SK-N-SH (cell line): Measurements from ENCODE around the gene TMEM179. TPM values are rescaled to one million over a fixed set of nuclear protein-coding genes. Genes with fewer than 3 reads are reported as not detected.

ENCODE experiments used
- CTCF ChIA-PET: fragments of 300-600, 350-600 bp; formaldehyde crosslinking; extraction: SDS; loops from one replicate; lab custom pipeline; 2021; lab: Yijun Ruan, JAX
- POLR2A ChIA-PET: fragments of 350-600 bp; sonication (Branson Sonifier 250); formaldehyde crosslinking; extraction: SDS; loops from one replicate; lab custom pipeline; 2020; ENCODE audit warnings: antibody characterized with exemption, inconsistent platforms; lab: Yijun Ruan, JAX
- DNase-seq: peaks from one replicate; pipeline ENCODE4 v3.0.0; 2012
- H2AFZ ChIP-seq: fragments of 200-600 bp; sonication (generic); 2 replicates; pipeline ENCODE4 v1.8.1; 2016; ENCODE audit warnings: antibody characterized with exemption, mild to moderate bottlenecking, low read depth
- H3F3A ChIP-seq: fragments of 200-600 bp; sonication (generic); replicated peaks from 2 replicates; pipeline ENCODE3; 2016; ENCODE audit warnings: antibody characterized with exemption, mild to moderate bottlenecking; ENCODE audit not compliant: insufficient read depth
- H3K27ac ChIP-seq, 2 experiments: fragments of 200-500 bp in 1 of 2; fragments of 200-600 bp in 1 of 2; sonication (Bioruptor generic) in 1 of 2; sonication (generic), shearing (Covaris generic) in 1 of 2; 2 replicates each; pipeline versions ENCODE4 v1.5.1 to v1.6.1; 2014 to 2016; ENCODE audit warnings: low read depth in 2 of 2, inconsistent platforms in 1 of 2, low read length in 1 of 2, mild to moderate bottlenecking in 1 of 2, mixed read lengths in 1 of 2
- H3K27me3 ChIP-seq: fragments of 200-600 bp; sonication (generic), shearing (Covaris generic); 2 replicates; pipeline ENCODE4 v1.6.1; 2016; ENCODE audit warnings: mixed run types; ENCODE audit not compliant: insufficient read depth
- H3K36me3 ChIP-seq, 2 experiments: fragments of 200-500 bp in 1 of 2; fragments of 200-600 bp in 1 of 2; sonication (Bioruptor generic) in 1 of 2; sonication (generic) in 1 of 2; replicated peaks in 1 of 2; 2 replicates each; pipeline versions ENCODE3 to v1.5.1; 2014 to 2016; ENCODE audit warnings: low read length in 1 of 2, mild to moderate bottlenecking in 1 of 2; ENCODE audit not compliant: insufficient read depth in 2 of 2, control insufficient read depth in 1 of 2
- H3K4me1 ChIP-seq, 2 experiments: fragments of 200-500 bp in 1 of 2; fragments of 200-600 bp in 1 of 2; sonication (Bioruptor generic) in 1 of 2; sonication (generic), shearing (Covaris generic) in 1 of 2; 2 replicates each; pipeline versions ENCODE4 v1.5.1 to v1.6.1; 2014 to 2016; ENCODE audit warnings: low read depth in 1 of 2, low read length in 1 of 2, mixed run types in 1 of 2; ENCODE audit not compliant: insufficient read depth in 2 of 2, control insufficient read depth in 1 of 2
- H3K4me2 ChIP-seq: fragments of 200-600 bp; sonication (generic), shearing (Covaris generic); 2 replicates; pipeline ENCODE4 v1.6.1; 2017; ENCODE audit warnings: mixed run types
- H3K4me3 ChIP-seq, 2 experiments: fragments of 200-500 bp in 1 of 2; fragments of 200-600 bp in 1 of 2; sonication (Bioruptor generic) in 1 of 2; sonication (generic), shearing (Covaris generic) in 1 of 2; 2 replicates each; pipeline versions ENCODE4 v1.5.1 to v1.8.1; 2014 to 2016; ENCODE audit warnings: low read depth in 2 of 2, inconsistent platforms in 1 of 2, low read length in 1 of 2, mild to moderate bottlenecking in 1 of 2, mixed read lengths in 1 of 2, moderate library complexity in 1 of 2
- H3K79me2 ChIP-seq: fragments of 200-600 bp; sonication (generic); 2 replicates; pipeline ENCODE4 v1.8.1; 2017; ENCODE audit warnings: mild to moderate bottlenecking; ENCODE audit not compliant: insufficient read depth
- H3K9ac ChIP-seq: fragments of 200-600 bp; sonication (generic); 2 replicates; pipeline ENCODE4 v1.6.1; 2017; ENCODE audit warnings: mixed run types
- H3K9me2 ChIP-seq: fragments of 200-600 bp; sonication (generic); 2 replicates; pipeline ENCODE4 v1.6.1; 2017; ENCODE audit warnings: mixed run types
- H3K9me3 ChIP-seq: fragments of 200-600 bp; sonication (generic); 2 replicates; pipeline ENCODE4 v1.6.1; 2017; ENCODE audit warnings: mixed run types, mild to moderate bottlenecking, moderate library complexity
- H4K20me1 ChIP-seq: fragments of 200-600 bp; sonication (generic); 2 replicates; pipeline ENCODE4 v1.6.1; 2017; ENCODE audit warnings: mild to moderate bottlenecking, mixed run types; ENCODE audit not compliant: insufficient read depth
- CHD2 ChIP-seq: fragments of 150-350 bp; IDR thresholded peaks from 2 replicates; pipeline ENCODE4 v1.6.1; 2018; ENCODE audit warnings: low read length; ENCODE audit not compliant: partially characterized antibody
- CTCF ChIP-seq: fragments of 200-600 bp; sonication (generic); IDR thresholded peaks from 2 replicates; pipeline ENCODE4 v1.6.1; 2017; ENCODE audit warnings: antibody characterized with exemption, mild to moderate bottlenecking, moderate library complexity
- FOXJ3 ChIP-seq: sonication (generic); formaldehyde crosslinking; IDR thresholded peaks from 2 replicates; pipeline ENCODE4 v1.5.1; 2020; ENCODE audit warnings: mild to moderate bottlenecking, missing genetic modification reagents
- FOXM1 ChIP-seq: IDR thresholded peaks from 2 replicates; pipeline ENCODE4 v1.4.0; 2012; ENCODE audit warnings: low read depth, mild to moderate bottlenecking
- GABPA ChIP-seq: IDR thresholded peaks from 2 replicates; pipeline ENCODE4 v1.4.0; 2012; ENCODE audit warnings: low read depth, mild to moderate bottlenecking
- IRF3 ChIP-seq: fragments of 150-350 bp; IDR thresholded peaks from 2 replicates; pipeline ENCODE4 v1.6.1; 2016; ENCODE audit warnings: mild to moderate bottlenecking, low read depth, low read length
- MAX ChIP-seq: IDR thresholded peaks from 2 replicates; pipeline ENCODE4 v1.4.0; 2012; ENCODE audit warnings: low read depth
- MEF2A ChIP-seq: IDR thresholded peaks from 2 replicates; pipeline ENCODE4 v1.4.0; 2012; ENCODE audit warnings: low read depth, borderline replicate concordance
- MXI1 ChIP-seq: IDR thresholded peaks from 2 replicates; pipeline ENCODE4 v1.6.1; 2012; ENCODE audit warnings: mild to moderate bottlenecking, low read depth, low read length, improper control_type of control experiment
- NRF1 ChIP-seq: IDR thresholded peaks from 2 replicates; pipeline ENCODE4 v1.6.1; 2012; ENCODE audit warnings: low read depth, mild to moderate bottlenecking, low read length
- RAD21 ChIP-seq: IDR thresholded peaks from 2 replicates; pipeline ENCODE4 v1.6.1; 2012; ENCODE audit warnings: mild to moderate bottlenecking, low read length
- RCOR1 ChIP-seq: fragments of 150-350 bp; IDR thresholded peaks from 2 replicates; pipeline ENCODE4 v1.6.1; 2017; ENCODE audit warnings: antibody characterized with exemption, low read length
- REST ChIP-seq: IDR thresholded peaks from 2 replicates; pipeline ENCODE4 v1.6.1; 2012; ENCODE audit warnings: mild to moderate bottlenecking, low read depth, low read length, moderate library complexity
- RFX5 ChIP-seq: IDR thresholded peaks from 2 replicates; pipeline ENCODE4 v1.6.1; 2012; ENCODE audit warnings: mild to moderate bottlenecking, improper control_type of control experiment, low read length
- SIN3A ChIP-seq: IDR thresholded peaks from 2 replicates; pipeline ENCODE4 v1.6.1; 2012; ENCODE audit warnings: low read depth, mild to moderate bottlenecking, low read length, moderate library complexity, borderline replicate concordance
- SMC3 ChIP-seq: IDR thresholded peaks from 2 replicates; pipeline ENCODE4 v1.6.1; 2012; ENCODE audit warnings: low read depth, low read length, improper control_type of control experiment
- USF1 ChIP-seq: IDR thresholded peaks from 2 replicates; pipeline ENCODE4 v1.4.0; 2012; ENCODE audit warnings: low read depth, borderline replicate concordance
- WGBS: methylation state at CpG from one replicate; pipeline ENCODE4 v1.1.6; 2017; ENCODE audit warnings: low lambda C conversion rate; 5-methylcytosine and 5-hydroxymethylcytosine counted together
- polyA plus RNA-seq, 3 experiments: library from polyadenylated mRNA; depleted of rRNA; stranded (reverse); fragments of >200 nt; gene quantifications; 2 replicates each; pipeline ENCODE4 v1.2.3, GENCODE V29; 2012

Gene TMEM179
- polyA plus RNA-seq, 1 of the 3 experiments (the other 2 are of a cell fraction) = 1.7 TPM

GRCh38 chr14:104593710-104594136 is 10.8 kb downstream of the TMEM179 start (continued):
- TF ChIP-seq REST (no peak), GABPA (no peak), MAX (no peak), SIN3A (no peak), NRF1 (no peak), CTCF (no peak), FOXJ3 (CRISPR knock-in tag) (no peak)

GRCh38 chr14:104593241-104593701 is 11.3 kb downstream of the TMEM179 start:
- Histone ChIP-seq H3K27ac (peak overlapping the region in 1 of 2 experiments; percentile 51; a peak in 2 of 4 replicates), H3K9me3 (no peaks in the 10 kb centered on the region), H2AFZ (no peak overlapping the region), H3F3A (no peaks in the 10 kb centered on the region), H3K9ac (no peak overlapping the region), H3K36me3 (no peaks in the 10 kb centered on the region), H3K4me2 (no peak overlapping the region), H3K4me1 (peaks cover 0 to 81% of the 10 kb centered on the region in 2 experiments; a peak in 1 of 4 replicates), H3K9me2 (no peaks in the 10 kb centered on the region), H3K4me3 (no peak overlapping the region), H3K79me2 (no peaks in the 10 kb centered on the region), H4K20me1 (no peaks in the 10 kb centered on the region), H3K27me3 (no peaks in the 10 kb centered on the region)
- 35% methylated on average over 4 of the region's 18 CpGs for WGBS
- peak; percentile 59 for DNase-seq
- ChIA-PET POLR2A (interaction anchor here (0.6 kb wide), 1 partner anchor 29 kb away, joined by 4 read pairs; no protein-coding TSS in a partner anchor), CTCF (interaction anchor here (0.9 to 2.6 kb wide), 7 partner anchors 9 to 515 kb away, joined by 3 to 16 read pairs (median 4); no protein-coding TSS in a partner anchor)
- TF ChIP-seq MEF2A = no peak
- no peak for TF ChIP-seq RCOR1
- no peak for TF ChIP-seq RFX5
- TF ChIP-seq MXI1 = no peak
- no peak for TF ChIP-seq SMC3
- TF ChIP-seq MAX = no peak
- no peak for TF ChIP-seq CHD2
- no peak for TF ChIP-seq RAD21
- TF ChIP-seq FOXM1 = no peak
- TF ChIP-seq USF1 = no peak
- TF ChIP-seq NRF1 = no peak
- TF ChIP-seq REST = no peak
- TF ChIP-seq IRF3 = no peak
